K562 (cell line): ENCODE results near the gene LEMD3. TPM values are rescaled to one million over a fixed set of nuclear protein-coding genes. Genes with fewer than 3 reads are reported as not detected.

Source experiments
- BCL6 ChIP-seq: fragments of 250-450 bp; sonication (Bioruptor Pico); IDR thresholded peaks from 2 replicates; pipeline ENCODE4 v1.4.0; 2020
- BCLAF1 ChIP-seq, 2 experiments: fragments of 450-650 bp in 1 of 2; IDR thresholded peaks; 2 replicates each; pipeline ENCODE4 v1.6.1; 2011 to 2017; ENCODE audit warnings: low read depth in 2 of 2, antibody characterized with exemption in 1 of 2, borderline replicate concordance in 1 of 2, low read length in 1 of 2, mild to moderate bottlenecking in 1 of 2, mixed read lengths in 1 of 2; ENCODE audit not compliant: control insufficient read depth in 1 of 2
- CAMTA2 ChIP-seq: fragments of 250-450 bp; sonication (Bioruptor Pico); conservative IDR thresholded peaks from 2 replicates; pipeline ENCODE4 v1.5.1; 2022
- CBFA2T3 ChIP-seq: fragments of 450-650 bp; IDR thresholded peaks from 2 replicates; pipeline ENCODE4 v1.6.1; 2017
- DPF2 ChIP-seq: fragments of 450-650 bp; IDR thresholded peaks from 2 replicates; pipeline ENCODE4 v1.6.1; 2016
- EP300 ChIP-seq: IDR thresholded peaks from 2 replicates; pipeline ENCODE4 v1.6.1; 2012; ENCODE audit warnings: low read length, improper control_type of control experiment
- IFI16 ChIP-seq: fragments of 250-450 bp; sonication (Bioruptor Pico); IDR thresholded peaks from 2 replicates; pipeline ENCODE4 v2.1.2; 2022; ENCODE audit warnings: mild to moderate bottlenecking, inconsistent platforms
- MAZ ChIP-seq, 2 experiments: fragments of 450-650 bp in 1 of 2; sonication (generic) in 1 of 2; formaldehyde crosslinking; IDR thresholded peaks in 1 of 2; conservative IDR thresholded peaks in 1 of 2; 2 replicates each; pipeline versions ENCODE4 v1.4.0 to v1.5.0; 2020; ENCODE audit warnings: mild to moderate bottlenecking in 1 of 2, missing genetic modification reagents in 1 of 2
- MXI1 ChIP-seq: IDR thresholded peaks from 2 replicates; pipeline ENCODE4 v1.6.1; 2011; ENCODE audit warnings: low read depth, mild to moderate bottlenecking, improper control_type of control experiment, low read length
- NR2C2 ChIP-seq, 2 experiments: fragments of 200-800 bp in 1 of 2; sonication (Bioruptor generic) in 1 of 2; sonication (generic) in 1 of 2; formaldehyde crosslinking in 1 of 2; IDR thresholded peaks; 2 replicates each; pipeline versions ENCODE4 v1.6.1 to v1.8.0; 2016 to 2022; ENCODE audit warnings: mild to moderate bottlenecking in 1 of 2, missing compliant biosample characterization in 1 of 2, missing genetic modification characterization in 1 of 2, missing genetic modification reagents in 1 of 2
- OTX1 ChIP-seq: fragments of 450-650 bp; formaldehyde crosslinking; IDR thresholded peaks from 2 replicates; pipeline ENCODE4 v1.4.0; 2022; ENCODE audit warnings: mild to moderate bottlenecking
- PATZ1 ChIP-seq: fragments of 250-450 bp; sonication (Bioruptor Pico); IDR thresholded peaks from 2 replicates; pipeline ENCODE4 v1.5.0; 2020; ENCODE audit warnings: mild to moderate bottlenecking, borderline replicate concordance
- POLR2B ChIP-seq: fragments of 450-650 bp; IDR thresholded peaks from 2 replicates; pipeline ENCODE4 v1.6.1; 2018; ENCODE audit warnings: low read depth; ENCODE audit not compliant: partially characterized antibody
- RAD21 ChIP-seq, 2 experiments: fragments of 250-450 bp in 1 of 2; fragments of 450-650 bp in 1 of 2; sonication (Bioruptor Pico) in 1 of 2; formaldehyde crosslinking in 1 of 2; IDR thresholded peaks in 1 of 2; conservative IDR thresholded peaks in 1 of 2; 2 replicates each; pipeline versions ENCODE4 v1.4.0 to v1.8.0; 2020 to 2022; ENCODE audit warnings: mild to moderate bottlenecking in 2 of 2, moderate library complexity in 1 of 2
- RCOR1 ChIP-seq, 2 experiments: IDR thresholded peaks; 2 replicates each; pipeline ENCODE4 v1.6.1; 2012; ENCODE audit warnings: low read depth in 2 of 2, low read length in 2 of 2, borderline replicate concordance in 1 of 2, improper control_type of control experiment in 1 of 2
- RFX5 ChIP-seq: IDR thresholded peaks from 2 replicates; pipeline ENCODE4 v1.6.1; 2011; ENCODE audit warnings: low read depth, mild to moderate bottlenecking, improper control_type of control experiment, low read length
- SETDB1 ChIP-seq: IDR thresholded peaks from one replicate; pipeline ENCODE4 v1.6.1; 2012; ENCODE audit warnings: low read length, control low read depth, inconsistent platforms
- SIRT6 ChIP-seq: IDR thresholded peaks from one replicate; pipeline ENCODE4 v1.6.1; 2012; ENCODE audit warnings: low read depth, mild to moderate bottlenecking, control low read depth, inconsistent platforms, low read length, moderate library complexity
- U2AF2 ChIP-seq: fragments of 200-400 bp; formaldehyde crosslinking; optimal IDR thresholded peaks from 2 replicates; pipeline ENCODE3; 2017; ENCODE audit warnings: low read depth, mild to moderate bottlenecking, low read length
- ZBTB1 ChIP-seq: sonication (generic); formaldehyde crosslinking; IDR thresholded peaks from 2 replicates; pipeline ENCODE4 v1.8.1; 2023; ENCODE audit warnings: missing genetic modification reagents, low read depth, mild to moderate bottlenecking, borderline replicate concordance
- ZNF134 ChIP-seq: fragments of 250-450 bp; sonication (Bioruptor Pico); conservative IDR thresholded peaks from 2 replicates; pipeline ENCODE4 v1.4.0; 2020
- ZNF354B ChIP-seq: fragments of 250-450 bp; sonication (Bioruptor Pico); IDR thresholded peaks from 2 replicates; pipeline ENCODE4 v1.4.0; 2020
- ZNF445 ChIP-seq: fragments of 250-450 bp; sonication (Bioruptor Pico); IDR thresholded peaks from 2 replicates; pipeline ENCODE4 v1.4.0; 2020; ENCODE audit warnings: low read depth, mild to moderate bottlenecking, moderate library complexity
- ZNF695 ChIP-seq: fragments of 450-650 bp; formaldehyde crosslinking; IDR thresholded peaks from 2 replicates; pipeline ENCODE4 v1.4.0; 2020; ENCODE audit warnings: mild to moderate bottlenecking, moderate library complexity
- ZNF696 ChIP-seq: fragments of 250-450 bp; sonication (Bioruptor Pico); conservative IDR thresholded peaks from 2 replicates; pipeline ENCODE4 v1.4.0; 2020; ENCODE audit warnings: mild to moderate bottlenecking, moderate library complexity
- polyA plus RNA-seq, 8 experiments: library from polyadenylated mRNA; depleted of rRNA in 4 of 8; stranded (reverse) in 5 of 8; unstranded in 3 of 8; fragments of >200 nt; fragmentation: Nextera tagmentation in 2 of 8; fragmentation: Illumina TruSeq in 1 of 8; extraction: Ambion mirVana in 2 of 8; extraction: Trizol in 1 of 8; gene quantifications; 2 replicates each; pipeline versions ENCODE4 v1.2.1 to v1.2.3, GENCODE V29; 2011 to 2014; ENCODE audit warnings: inconsistent platforms in 1 of 8, missing spikeins in 1 of 8
- total RNA-seq, 7 experiments: library from RNA; depleted of rRNA in 6 of 7; stranded (reverse); fragments of >200 nt in 6 of 7; fragmentation: Illumina TruSeq in 2 of 7; extraction: Trizol in 2 of 7; gene quantifications; 2 replicates each; pipeline versions ENCODE4 v1.2.1 to v1.2.3, GENCODE V29; 2011 to 2021; ENCODE audit warnings: low replicate concordance in 1 of 7

The LEMD3 gene
- total and polyA plus RNA-seq, 9 of the 15 experiments (the other 6 are each of a cell fraction or from before 2014, with no cell fraction given) = 6.8 to 37.4 (median 17.2) TPM

- TF ChIP-seq BCLAF1 (IDR thresholded peaks at IDR 0.05; ENCODE audit: borderline replicate concordance in 1 of 2, control insufficient read depth in 1 of 2, low read depth in 2 of 2, low read length in 1 of 2) (no peak), ZNF445 (no peak), MXI1 (no peak), RFX5 (no peak), ZNF354B (CRISPR knock-in tag) (no peak), CAMTA2 (CRISPR knock-in tag) (no peak), RCOR1 (IDR thresholded peaks at IDR 0.05; ENCODE audit: borderline replicate concordance in 1 of 2, low read depth in 2 of 2, low read length in 2 of 2) (peak; percentile 42 to 69; a peak in 3 of 4 replicates), IFI16 (CRISPR knock-in tag) (no peak), MAZ (CRISPR knock-in tag; conservative IDR thresholded peaks at IDR 0.05 in 1 of 2, IDR thresholded peaks at IDR 0.05 in 1 of 2) (no peak), U2AF2 (no peak), SIRT6 (no peak), DPF2 (peak; percentile 69), PATZ1 (CRISPR knock-in tag) (no peak), EP300 (peak; percentile 85), ZNF134 (CRISPR knock-in tag) (no peak), BCL6 (no peak), RAD21 (CRISPR knock-in tag; conservative IDR thresholded peaks at IDR 0.05 in 1 of 2, IDR thresholded peaks at IDR 0.05 in 1 of 2) (no peak), ZNF696 (CRISPR knock-in tag) (no peak), ZBTB1 (CRISPR knock-in tag) (no peak), ZNF695 (CRISPR knock-in tag) (no peak), SETDB1 (no peak), NR2C2 (CRISPR knock-in tag; IDR thresholded peaks at IDR 0.05) (no peak), NR2C2 (tag; IDR thresholded peaks at IDR 0.05) (no peak), OTX1 (CRISPR knock-in tag) (no peak), CBFA2T3 (peak; percentile 78), POLR2B (no peak)
These were observed 12.8 kb downstream of the LEMD3 start (continued) for GRCh38 chr12:65182012-65182739.
